Activated T-helper 1 cell treated with anti-CD3 and anti-CD28 coated beads, Interleukin-2, amount 50 U/mL, for 16 hours (primary cell): ENCODE measurements around the gene AFF4.

Experiments used
- DNase-seq, 2 donors: peaks; one replicate each; pipeline ENCODE4 v3.0.0-alpha.2; 2020; ENCODE audit warnings: low read depth in 1 of 2, low spot score in 1 of 2

AFF4 gene

DNA sequence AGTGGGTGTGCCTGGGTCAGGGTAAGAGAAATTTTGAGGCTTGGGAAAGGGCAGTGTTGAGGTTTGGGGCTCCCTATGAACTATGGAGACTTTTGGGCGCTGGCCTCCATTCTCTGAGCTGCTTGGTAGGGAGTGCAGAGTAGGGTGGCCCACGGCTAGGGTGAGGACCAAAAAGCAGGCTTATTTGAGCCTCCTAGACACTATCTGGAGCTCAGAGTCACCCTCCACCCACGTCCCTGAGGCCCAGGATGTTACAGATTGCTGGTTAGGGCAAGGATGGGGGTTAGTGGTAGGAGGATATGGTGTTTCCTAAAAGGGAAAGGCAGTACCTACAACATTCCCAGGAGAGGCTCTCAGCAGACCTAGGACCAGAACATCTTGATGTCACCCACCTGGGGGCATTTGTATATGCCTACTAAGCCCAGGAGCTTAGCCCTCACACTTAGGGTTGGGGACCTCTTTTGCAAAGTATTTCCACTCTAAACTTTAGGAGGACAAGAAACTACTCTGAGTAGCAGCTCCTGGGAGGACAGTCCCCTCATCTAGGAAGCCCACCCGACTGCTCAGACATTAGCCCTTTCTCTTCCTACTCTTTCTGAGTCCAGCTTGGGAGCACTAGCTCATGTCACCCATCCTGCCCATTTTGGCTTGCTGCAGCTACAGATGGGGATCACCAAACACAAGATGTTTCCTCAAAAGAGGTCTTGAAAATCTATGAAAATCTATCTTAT is 135.3 kb downstream of the AFF4 start:
- DNase-seq, result no peak

DNA sequence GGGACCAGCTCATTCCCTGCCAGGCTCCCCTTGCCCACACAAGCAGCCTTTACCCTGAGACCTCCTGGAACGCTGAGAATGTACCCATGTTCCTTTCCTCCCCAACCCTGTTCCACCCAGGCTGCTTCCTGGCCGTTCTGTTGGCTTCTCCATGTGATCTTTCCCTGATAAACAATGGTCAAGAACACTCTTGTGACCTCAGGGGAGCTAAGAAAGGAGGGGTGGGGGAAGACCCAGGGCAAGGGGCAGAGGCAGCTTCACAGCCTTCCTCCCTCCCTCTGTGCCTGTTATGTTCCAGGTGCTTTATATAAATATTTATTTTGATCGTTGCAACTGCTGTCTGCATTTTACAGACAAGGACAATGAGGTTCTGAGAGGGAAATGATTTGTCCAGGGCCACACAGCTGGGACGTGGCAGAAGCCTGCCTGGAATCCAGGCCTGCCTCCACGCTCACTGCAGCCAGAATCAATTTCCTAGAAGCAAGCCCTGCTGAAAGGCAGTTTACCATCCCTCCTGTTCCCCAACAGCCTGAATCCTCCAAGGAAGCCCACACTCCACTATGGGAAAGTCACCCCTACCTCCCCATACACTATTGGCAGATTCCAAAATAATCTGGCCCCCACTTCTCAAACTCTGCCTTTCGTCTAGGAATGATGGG is 136.9 kb downstream of the AFF4 start:
- no peak for DNase-seq

DNA sequence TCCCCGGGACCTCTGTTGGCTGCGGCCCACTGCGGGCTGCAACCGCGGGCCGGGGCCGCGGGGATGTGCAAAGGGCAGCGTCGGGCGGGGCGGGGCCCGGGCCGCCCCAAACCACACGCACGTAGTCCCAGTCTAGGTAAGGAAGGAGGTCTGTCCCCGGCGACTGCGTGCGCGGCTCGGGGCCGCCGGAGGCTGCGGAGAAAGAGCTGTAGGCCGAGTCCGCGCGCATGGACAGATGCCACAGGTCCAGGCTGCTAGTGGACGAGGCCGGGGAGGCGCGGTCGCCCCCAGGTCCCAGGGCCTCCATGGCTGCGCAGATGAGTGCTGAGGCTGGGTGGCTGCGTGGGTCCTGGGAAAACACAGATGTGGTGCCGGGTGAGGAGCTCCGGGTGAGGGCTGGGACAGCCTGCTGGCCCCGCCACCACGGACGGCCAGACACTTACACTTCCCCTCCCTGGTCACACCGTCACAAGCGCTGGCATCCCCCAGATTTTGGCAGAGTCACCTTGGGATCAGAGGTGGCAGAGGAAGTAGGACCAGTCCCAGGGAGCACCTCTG is 137.5 kb downstream of the AFF4 start:
- DNase-seq, result no peak
